DND-41 (cell line): ENCODE measurements around the gene TCF4.

Experiments
- CTCF ChIP-seq: IDR thresholded peaks from 2 replicates; pipeline ENCODE4 v1.5.1; 2012; ENCODE audit warnings: borderline replicate concordance, low read length, moderate library complexity, mild to moderate bottlenecking; ENCODE audit not compliant: poor library complexity, severe bottlenecking; ENCODE audit errors: extremely low read depth
- EZH2 ChIP-seq: IDR thresholded peaks from 3 replicates; pipeline ENCODE4 v1.6.1; 2012; ENCODE audit warnings: borderline replicate concordance, low read depth, mild to moderate bottlenecking, moderate library complexity, low read length, inconsistent platforms; ENCODE audit not compliant: severe bottlenecking

GRCh38 chr18:55245211-55245614 lies 342.8 kb downstream of the TCF4 start:
- TF ChIP-seq CTCF (no peak), EZH2 (no peak)
